B cell (primary cell): ENCODE results near the gene PHF21A. TPM values are rescaled to one million over a fixed set of nuclear protein-coding genes. Genes with fewer than 3 reads are reported as not detected.

ENCODE experiments used
- ATAC-seq: fragments of 200-7000 bp; cut with Tn5 transposase; one replicate; pipeline ENCODE4 v1.10.0; 2021; ENCODE audit warnings: low read depth, mild to moderate bottlenecking, moderate number of reproducible peaks, moderate library complexity
- CTCF ChIA-PET: fragments of 350-600 bp; sonication (Branson Sonifier 250); formaldehyde crosslinking; loops from one replicate; lab custom pipeline; 2021; ENCODE audit warnings: antibody characterized with exemption, inconsistent platforms; lab: Charles Lee
- POLR2A ChIA-PET: fragments of 350-600 bp; sonication (Branson Sonifier 250); formaldehyde crosslinking; loops from one replicate; lab custom pipeline; 2021; ENCODE audit warnings: antibody characterized with exemption; lab: Charles Lee
- DNase-seq: peaks from one replicate; pipeline ENCODE4 v3.0.0; 2013
- H2AFZ ChIP-seq: 2 replicates; pipeline ENCODE4 v1.6.1; 2012; ENCODE audit warnings: mild to moderate bottlenecking, low read depth, low read length; ENCODE audit not compliant: insufficient read depth, poor library complexity, severe bottlenecking
- H3K27ac ChIP-seq, 2 donors: 1 replicate in 1 of 2; 2 replicates in 1 of 2; pipeline ENCODE4 v1.5.1; 2012 to 2013; ENCODE audit warnings: low read length in 2 of 2, mild to moderate bottlenecking in 2 of 2, moderate library complexity in 1 of 2
- H3K27me3 ChIP-seq, 4 experiments: fragments of 200-600 bp in 1 of 4; sonication (generic) in 1 of 4; replicated peaks in 1 of 4; 1 replicate in 2 of 4; 2 replicates in 2 of 4; pipeline versions ENCODE4 v1.6.1 to v1.7.0; 2013 to 2016; ENCODE audit warnings: low read length in 3 of 4, mild to moderate bottlenecking in 2 of 4, mixed read lengths in 1 of 4, moderate library complexity in 1 of 4; ENCODE audit not compliant: insufficient read depth in 4 of 4, control insufficient read depth in 3 of 4; ENCODE audit errors: control extremely low read depth in 1 of 4
- H3K36me3 ChIP-seq, 2 experiments: replicated peaks in 1 of 2; 1 replicate in 1 of 2; 2 replicates in 1 of 2; pipeline versions ENCODE4 v1.6.1 to v1.7.1; 2013; ENCODE audit warnings: low read length in 1 of 2; ENCODE audit not compliant: insufficient read depth in 2 of 2, control insufficient read depth in 1 of 2; ENCODE audit errors: control extremely low read depth in 1 of 2, extremely low read depth in 1 of 2
- H3K4me1 ChIP-seq, 2 donors: fragments of 200-600 bp in 1 of 2; sonication (generic) in 1 of 2; 1 replicate in 1 of 2; 2 replicates in 1 of 2; pipeline versions ENCODE4 v1.5.1 to v1.6.1; 2013 to 2017; ENCODE audit warnings: low read length in 2 of 2; ENCODE audit not compliant: control insufficient read depth in 2 of 2, insufficient read depth in 2 of 2
- H3K4me2 ChIP-seq: replicated peaks from 2 replicates; pipeline ENCODE3; 2012; ENCODE audit warnings: mild to moderate bottlenecking, low read depth, low read length; ENCODE audit not compliant: poor library complexity, severe bottlenecking
- H3K4me3 ChIP-seq, 5 experiments: fragments of 200-600 bp in 1 of 5; sonication (generic) in 1 of 5; 1 replicate in 3 of 5; 2 replicates in 2 of 5; pipeline versions ENCODE4 v1.5.1 to v1.7.0; 2011 to 2016; ENCODE audit warnings: low read length in 4 of 5, mild to moderate bottlenecking in 4 of 5, low read depth in 2 of 5, control low read depth in 1 of 5, moderate library complexity in 1 of 5; ENCODE audit not compliant: insufficient read depth in 1 of 5; ENCODE audit errors: control extremely low read depth in 1 of 5, extremely low read depth in 1 of 5
- H3K79me2 ChIP-seq: fragments of 200-600 bp; sonication (generic); one replicate; pipeline ENCODE4 v1.6.0; 2016; ENCODE audit warnings: low read length; ENCODE audit not compliant: control insufficient read depth, insufficient read depth
- H3K9ac ChIP-seq: fragments of 200-600 bp; sonication (generic); 2 replicates; pipeline ENCODE4 v1.6.1; 2017; ENCODE audit warnings: mild to moderate bottlenecking, low read length, moderate library complexity
- H3K9me3 ChIP-seq, 3 donors: one replicate each; pipeline versions ENCODE4 v1.6.1 to v1.7.1; 2013; ENCODE audit warnings: low read length in 2 of 3; ENCODE audit not compliant: control insufficient read depth in 2 of 3, insufficient read depth in 1 of 3; ENCODE audit errors: control extremely low read depth in 1 of 3
- H4K20me1 ChIP-seq: 2 replicates; pipeline ENCODE4 v1.6.0; 2012; ENCODE audit warnings: mild to moderate bottlenecking, low read length; ENCODE audit not compliant: insufficient read depth, control insufficient read depth, poor library complexity, severe bottlenecking
- H3K27ac Mint-ChIP-seq: one replicate; pipeline ENCODE4 v1.8.0; 2021; ENCODE audit warnings: mixed read lengths
- H3K27me3 Mint-ChIP-seq: one replicate; pipeline ENCODE4 v1.8.0; 2021; ENCODE audit warnings: mixed read lengths
- H3K4me1 Mint-ChIP-seq: one replicate; pipeline ENCODE4 v1.8.0; 2021; ENCODE audit warnings: mixed read lengths
- H3K4me3 Mint-ChIP-seq: one replicate; pipeline ENCODE4 v1.8.0; 2021; ENCODE audit warnings: mixed read lengths
- H3K9me3 Mint-ChIP-seq: one replicate; pipeline ENCODE4 v1.8.0; 2022; ENCODE audit warnings: mixed read lengths; ENCODE audit not compliant: insufficient read depth
- EZH2 ChIP-seq: IDR thresholded peaks from 2 replicates; pipeline ENCODE4 v1.6.1; 2012; ENCODE audit warnings: borderline replicate concordance, low read depth, mild to moderate bottlenecking, moderate library complexity, low read length; ENCODE audit not compliant: insufficient read depth, poor library complexity, severe bottlenecking
- WGBS: methylation state at CpG from one replicate; pipeline ENCODE4 v1.1.5; 2013; ENCODE audit warnings: missing lambda C conversion rate; ENCODE audit not compliant: insufficient coverage; 5-methylcytosine and 5-hydroxymethylcytosine counted together
- intact Hi-C: fragments of 100-400 bp; cut with micrococcal nuclease; formaldehyde crosslinking; loops from one replicate; pipeline ENCODE4 v1.10.0; 2022
- polyA plus RNA-seq: library from polyadenylated mRNA; depleted of rRNA; stranded (reverse); fragments of >200 nt; gene quantifications from 2 replicates; pipeline ENCODE4 v1.2.3, GENCODE V29; 2012
- total RNA-seq, 2 donors: library from RNA; stranded (reverse); fragments of 120-200 nt in 1 of 2; gene quantifications; 1 replicate in 1 of 2; 2 replicates in 1 of 2; pipeline versions ENCODE4 v1.2.3 to v1.2.4, GENCODE V29; 2013 to 2022
- TF ChIP-seq, protein P1 (sequence below): fragments of 200-600 bp; IDR thresholded peaks from one replicate; pipeline ENCODE4 v1.8.0; 2022; ENCODE audit warnings: antibody characterized with exemption, mild to moderate bottlenecking

The PHF21A gene
- total and polyA plus RNA-seq, 2 donors (not counting 1 experiment from before 2014, with no cell fraction given): 41.9 to 103 TPM

DNA sequence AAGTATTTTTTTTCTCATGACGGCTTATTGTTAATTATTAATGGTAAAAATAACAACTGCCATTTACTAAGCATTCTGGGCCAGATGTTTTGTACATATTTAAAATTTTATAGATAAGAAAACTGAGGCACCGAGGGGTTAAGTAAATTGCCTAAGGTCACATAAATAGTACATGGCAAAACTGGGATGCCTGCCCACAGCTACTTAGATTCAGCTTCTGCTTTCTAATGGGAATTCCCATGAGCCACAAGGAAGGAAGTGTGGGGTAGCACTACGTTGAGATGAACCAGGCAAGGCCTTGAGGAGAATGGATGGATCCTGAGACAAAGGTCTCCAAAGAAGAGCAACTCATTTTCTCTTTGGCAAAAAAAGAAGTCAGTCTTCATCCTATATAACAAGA lies 11.9 kb upstream of the PHF21A start:
- Mint-ChIP-seq H3K4me3 (no peak overlapping the region), H3K9me3 (no peaks in the 10 kb centered on the region), H3K4me1 (no peaks in the 10 kb centered on the region), H3K27ac (no peak overlapping the region), H3K27me3 (no peaks in the 10 kb centered on the region)
- H3K79me2 ChIP-seq: no peaks in the 10 kb centered on the region
- no peak for TF ChIP-seq EZH2
- TF ChIP-seq, protein P1, sequence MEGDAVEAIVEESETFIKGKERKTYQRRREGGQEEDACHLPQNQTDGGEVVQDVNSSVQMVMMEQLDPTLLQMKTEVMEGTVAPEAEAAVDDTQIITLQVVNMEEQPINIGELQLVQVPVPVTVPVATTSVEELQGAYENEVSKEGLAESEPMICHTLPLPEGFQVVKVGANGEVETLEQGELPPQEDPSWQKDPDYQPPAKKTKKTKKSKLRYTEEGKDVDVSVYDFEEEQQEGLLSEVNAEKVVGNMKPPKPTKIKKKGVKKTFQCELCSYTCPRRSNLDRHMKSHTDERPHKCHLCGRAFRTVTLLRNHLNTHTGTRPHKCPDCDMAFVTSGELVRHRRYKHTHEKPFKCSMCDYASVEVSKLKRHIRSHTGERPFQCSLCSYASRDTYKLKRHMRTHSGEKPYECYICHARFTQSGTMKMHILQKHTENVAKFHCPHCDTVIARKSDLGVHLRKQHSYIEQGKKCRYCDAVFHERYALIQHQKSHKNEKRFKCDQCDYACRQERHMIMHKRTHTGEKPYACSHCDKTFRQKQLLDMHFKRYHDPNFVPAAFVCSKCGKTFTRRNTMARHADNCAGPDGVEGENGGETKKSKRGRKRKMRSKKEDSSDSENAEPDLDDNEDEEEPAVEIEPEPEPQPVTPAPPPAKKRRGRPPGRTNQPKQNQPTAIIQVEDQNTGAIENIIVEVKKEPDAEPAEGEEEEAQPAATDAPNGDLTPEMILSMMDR: no peak
- H3K27ac ChIP-seq: no peak overlapping the region
- H3K9ac ChIP-seq: no peak overlapping the region
- intact Hi-C loops: no loop called here
- H4K20me1 ChIP-seq: no peaks in the 10 kb centered on the region
- H3K9me3 ChIP-seq: no peaks in the 10 kb centered on the region
- H3K4me1 ChIP-seq: peaks cover 4% of the 10 kb centered on the region in 2 donors
- H3K36me3 ChIP-seq: no peaks in the 10 kb centered on the region
- H3K27me3 ChIP-seq: no peaks in the 10 kb centered on the region
- ATAC-seq (no peak), DNase-seq (no peak)
- no peak overlapping the region for H3K4me3 ChIP-seq
- H2AFZ ChIP-seq: no peak overlapping the region
- no peak overlapping the region for H3K4me2 ChIP-seq
- ChIA-PET POLR2A (no interaction called here), CTCF (no interaction called here)
- WGBS: no CpG with 5 or more reads among the region's 3 CpGs

DNA sequence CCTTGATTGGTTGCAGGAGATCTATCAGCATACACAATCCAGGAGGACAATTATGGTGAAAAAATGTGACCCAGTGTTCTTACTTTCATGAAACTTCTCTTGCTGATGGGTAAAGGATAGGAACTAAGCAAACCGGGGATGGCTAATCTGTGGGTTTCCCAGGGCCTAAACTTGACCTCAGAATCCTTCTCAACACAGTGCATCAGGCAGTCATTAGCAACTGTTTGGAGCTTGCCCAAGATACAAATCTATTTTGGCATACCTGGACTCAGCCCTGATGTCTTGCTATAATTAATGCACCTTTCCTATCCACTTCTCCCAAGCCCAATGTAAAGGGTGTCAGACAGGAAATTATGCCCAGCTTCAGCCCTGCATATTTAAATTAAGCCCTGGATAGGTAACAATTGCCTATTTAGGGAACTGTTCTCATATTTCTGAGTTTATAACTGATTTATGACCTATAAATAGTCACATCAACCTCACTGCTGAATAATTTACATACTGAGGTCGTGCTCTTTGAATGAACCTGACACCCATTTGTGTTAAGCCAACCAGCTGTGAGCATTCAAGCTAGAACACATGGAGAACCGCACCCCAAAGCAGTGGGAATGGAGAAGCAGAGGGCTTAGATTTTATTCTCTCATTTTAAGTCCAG lies 9.2 kb upstream of the PHF21A start:
- H3K9me3 Mint-ChIP-seq: no peaks in the 10 kb centered on the region
- intact Hi-C loops: no loop called here
- no peak overlapping the region for H3K27ac ChIP-seq
- ChIA-PET CTCF (interaction anchor here (0.8 kb wide), 1 partner anchor 16 kb away, joined by 3 read pairs; no protein-coding TSS in a partner anchor), POLR2A (no interaction called here)
- 54% methylated on average over 3 of the region's 3 CpGs for WGBS
- H3K4me2 ChIP-seq: no peak overlapping the region
- TF ChIP-seq, protein P1: no peak
- no peak for TF ChIP-seq EZH2
- no peak overlapping the region for H3K9ac ChIP-seq
- H3K27me3 Mint-ChIP-seq: no peaks in the 10 kb centered on the region
- no peaks in the 10 kb centered on the region for H3K79me2 ChIP-seq
- H3K9me3 ChIP-seq: no peaks in the 10 kb centered on the region
- H2AFZ ChIP-seq: no peak overlapping the region
- no peak overlapping the region for H3K4me3 ChIP-seq
- ATAC-seq (no peak), DNase-seq (no peak)
- H3K36me3 ChIP-seq: no peaks in the 10 kb centered on the region
- no peak overlapping the region for H3K27ac Mint-ChIP-seq
- peaks cover 4% of the 10 kb centered on the region in 2 donors for H3K4me1 ChIP-seq
- H3K4me1 Mint-ChIP-seq: peaks cover 4% of the 10 kb centered on the region
- no peaks in the 10 kb centered on the region for H3K27me3 ChIP-seq
- no peak overlapping the region for H3K4me3 Mint-ChIP-seq
- H4K20me1 ChIP-seq: no peaks in the 10 kb centered on the region
